Measurements from ENCODE around the gene ESYT2.
A peak's percentile ranks its signal among the peaks of the same experiment; 100 is the strongest.
"Not testable (repeated sequence)": the region's sequence is repeated elsewhere in the genome, so short reads cannot be mapped to it uniquely, and the experiment has no call there.

Gene ESYT2

GRCh38 chr7:158707610-158708009, 121.7 kb downstream of the ESYT2 start:
- no peak for DNase-seq

GRCh38 chr7:158706710-158707590, 122.4 kb downstream of the ESYT2 start:
- no peak for DNase-seq

- DNase-seq, result peak; percentile 67
These were observed 123.0 kb downstream of the ESYT2 start for GRCh38 chr7:158706273-158706704.

- DNase-seq, result no peak
These were observed 124.0 kb downstream of the ESYT2 start for GRCh38 chr7:158705234-158705850.

- peak; percentile 99 for DNase-seq
These were observed 124.6 kb downstream of the ESYT2 start, which contains the start of gene NCAPG2 for GRCh38 chr7:158704524-158705233. Gene NCAPG2 (minus strand): TSS chr7:158704804. CDS start chr7:158701899, 2,905 bp downstream.

GRCh38 chr7:158703679-158704523, 125.4 kb downstream of the ESYT2 start:
- DNase-seq, result not testable (repeated sequence)

GRCh38 chr7:158702944-158703343, 126.4 kb downstream of the ESYT2 start:
- no peak for DNase-seq

GRCh38 chr7:158702196-158702595, 127.1 kb downstream of the ESYT2 start:
- DNase-seq, result no peak

- no peak for DNase-seq
These were observed 129.3 kb downstream of the ESYT2 start for GRCh38 chr7:158700008-158700407.

GRCh38 chr7:158699341-158699740, 130.0 kb downstream of the ESYT2 start:
- DNase-seq, result no peak

GRCh38 chr7:158698657-158699195, 130.6 kb downstream of the ESYT2 start:
- DNase-seq, result no peak

- not testable (repeated sequence) for DNase-seq
These were observed 131.7 kb downstream of the ESYT2 start for GRCh38 chr7:158697597-158697996.

- peak; percentile 15 for DNase-seq
These were observed 133.4 kb downstream of the ESYT2 start for GRCh38 chr7:158695726-158696452.

GRCh38 chr7:158695056-158695455, 134.3 kb downstream of the ESYT2 start:
- no peak for DNase-seq

- no peak for DNase-seq
These were observed 134.7 kb downstream of the ESYT2 start for GRCh38 chr7:158694650-158695049.

- no peak for DNase-seq
These were observed 139.8 kb downstream of the ESYT2 start for GRCh38 chr7:158689488-158689887.

- no peak for DNase-seq
These were observed 141.9 kb downstream of the ESYT2 start for GRCh38 chr7:158687406-158687805.

GRCh38 chr7:158685693-158686092, 143.6 kb downstream of the ESYT2 start:
- DNase-seq, result no peak

GRCh38 chr7:158684329-158684728, 145.0 kb downstream of the ESYT2 start:
- no peak for DNase-seq

GRCh38 chr7:158683541-158683940, 145.8 kb downstream of the ESYT2 start:
- DNase-seq, result no peak

- peak; percentile 31 for DNase-seq
These were observed 146.9 kb downstream of the ESYT2 start for GRCh38 chr7:158682456-158682855.

Measured in DMS 273 treated with DMSO at 0.1 percent for 48 hours (cell line).